ENCODE results near the gene BEST1. TPM values are rescaled to one million over a fixed set of nuclear protein-coding genes. Genes with fewer than 3 reads are reported as not detected.
"Not testable (repeated sequence)": the region's sequence is repeated elsewhere in the genome, so short reads cannot be mapped to it uniquely, and the experiment has no call there.

The BEST1 gene
- total RNA-seq, 1 donor = 2.3 TPM

DNA sequence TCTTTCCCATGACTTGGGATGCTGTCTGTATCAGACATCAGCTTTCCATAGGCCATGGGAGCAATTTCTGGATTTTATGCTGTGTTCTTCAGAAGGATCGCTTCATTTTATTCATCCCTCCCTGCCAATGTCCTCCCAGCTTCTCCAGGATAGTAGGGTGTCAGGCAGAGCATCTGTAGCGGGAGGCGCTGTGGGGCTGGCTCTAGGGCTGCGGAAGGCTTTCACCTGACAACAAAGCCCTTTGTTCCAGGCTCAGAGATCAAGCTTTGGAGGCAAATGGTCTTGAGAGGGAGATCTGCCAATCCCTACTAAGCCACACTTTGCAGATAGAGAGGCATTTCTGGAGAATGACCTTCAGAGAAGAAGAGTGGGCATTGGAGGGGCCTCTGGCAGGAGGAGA is 46.8 kb downstream of the BEST1 start:
- Histone ChIP-seq H3K9me3 (ENCODE audit: low read depth, low read length) (peaks cover 6% of the 10 kb centered on the region), H3K4me3 (ENCODE audit: low read length) (no peak overlapping the region), H3K4me1 (ENCODE audit: insufficient read depth, low read length) (no peaks in the 10 kb centered on the region), H3K27me3 (ENCODE audit: insufficient read depth, low read length) (no peaks in the 10 kb centered on the region)

DNA sequence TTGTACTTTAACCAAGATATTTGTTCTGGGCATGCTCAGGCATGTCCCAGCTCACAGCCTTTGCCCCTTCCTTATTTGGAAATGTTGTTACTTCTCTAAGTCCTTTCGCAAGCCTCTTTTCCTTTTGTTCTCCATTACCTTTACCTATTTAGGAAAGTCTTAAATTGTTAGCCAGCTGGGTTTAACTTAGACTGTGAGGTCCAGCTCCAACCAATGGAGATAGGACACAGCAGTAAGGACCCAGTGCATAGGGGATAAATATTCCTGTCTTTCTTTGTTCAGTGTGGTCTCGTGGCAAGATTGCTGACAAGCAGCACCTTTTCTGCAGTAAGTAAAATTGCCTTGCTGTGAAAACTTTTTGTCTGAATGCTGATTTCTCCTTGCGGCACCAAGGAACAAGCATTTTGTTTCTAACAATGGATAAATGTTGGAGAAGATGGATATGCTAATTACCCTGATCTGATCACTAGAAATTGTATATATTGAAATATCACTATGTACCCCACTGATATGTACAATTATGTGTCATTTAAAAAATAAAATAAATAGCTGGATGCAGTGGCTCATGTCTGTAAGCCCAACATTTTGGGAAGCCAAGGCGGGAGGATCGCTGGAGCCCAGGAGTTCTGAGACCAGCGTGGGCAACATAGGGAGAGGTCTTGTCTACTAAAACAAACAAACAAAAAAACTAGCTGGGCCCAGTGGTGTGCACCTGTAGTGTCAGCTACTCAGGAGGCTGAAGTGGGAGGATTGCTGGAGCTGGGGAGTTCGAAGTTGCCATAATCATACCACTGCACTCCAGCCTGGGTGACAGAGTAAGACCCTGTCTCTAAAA is 49.2 kb downstream of the BEST1 start:
- H3K9me3 ChIP-seq (ENCODE audit: low read depth, low read length) = peaks cover 6% of the 10 kb centered on the region
- H3K27me3 ChIP-seq (ENCODE audit: insufficient read depth, low read length) = no peaks in the 10 kb centered on the region
- H3K4me1 ChIP-seq (ENCODE audit: insufficient read depth, low read length) = peaks cover 2% of the 10 kb centered on the region
- no peak overlapping the region for H3K4me3 ChIP-seq (ENCODE audit: low read length)

DNA sequence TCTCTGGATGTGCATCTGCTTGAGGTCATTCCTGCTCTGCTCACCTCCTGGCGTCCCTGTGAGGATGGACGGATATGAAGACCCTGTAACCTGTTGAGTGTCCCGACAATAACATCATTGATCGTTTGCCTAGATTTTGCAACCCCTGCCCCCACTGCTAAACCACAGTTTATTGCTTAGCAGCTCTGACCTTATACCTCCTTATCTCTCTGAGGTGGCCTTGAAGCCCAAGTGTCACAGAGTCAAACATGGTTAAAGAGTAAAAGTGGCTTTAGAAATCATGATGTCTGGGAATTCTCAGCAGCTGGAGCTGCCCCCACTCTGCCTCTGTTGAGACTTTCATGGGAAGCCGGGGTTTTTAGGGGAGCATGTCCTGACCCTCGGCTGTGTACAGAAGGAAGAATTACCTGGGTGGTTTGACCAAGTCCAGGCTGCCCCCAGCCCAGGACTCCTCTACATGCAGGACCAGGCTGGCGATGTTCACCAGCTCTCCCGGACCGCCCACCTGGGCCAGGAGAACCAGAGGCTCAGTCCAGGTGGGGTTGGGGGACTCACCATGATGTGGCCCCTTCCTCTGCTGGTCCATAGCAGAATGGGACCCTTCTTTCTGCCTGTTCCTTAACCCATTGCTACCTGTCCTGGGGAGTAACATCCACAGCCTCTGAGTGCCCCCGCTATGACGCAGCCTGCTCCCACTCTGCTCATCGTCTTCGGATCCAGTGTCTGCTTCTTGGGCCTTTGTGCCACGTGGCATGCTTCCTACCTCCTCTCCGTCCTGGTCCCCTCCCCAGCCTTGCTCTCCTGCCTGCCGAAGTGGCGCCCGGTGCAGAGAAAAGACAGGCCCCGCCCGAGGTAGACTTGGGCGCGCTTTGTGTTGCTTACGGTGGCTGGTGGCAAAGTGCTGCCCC is 50.6 kb downstream of the BEST1 start:
- Histone ChIP-seq H3K4me1 (ENCODE audit: insufficient read depth, low read length) (peaks cover 16% of the 10 kb centered on the region), H3K27me3 (ENCODE audit: insufficient read depth, low read length) (no peaks in the 10 kb centered on the region), H3K4me3 (ENCODE audit: low read length) (no peak overlapping the region), H3K9me3 (ENCODE audit: low read depth, low read length) (peaks cover 6% of the 10 kb centered on the region)

DNA sequence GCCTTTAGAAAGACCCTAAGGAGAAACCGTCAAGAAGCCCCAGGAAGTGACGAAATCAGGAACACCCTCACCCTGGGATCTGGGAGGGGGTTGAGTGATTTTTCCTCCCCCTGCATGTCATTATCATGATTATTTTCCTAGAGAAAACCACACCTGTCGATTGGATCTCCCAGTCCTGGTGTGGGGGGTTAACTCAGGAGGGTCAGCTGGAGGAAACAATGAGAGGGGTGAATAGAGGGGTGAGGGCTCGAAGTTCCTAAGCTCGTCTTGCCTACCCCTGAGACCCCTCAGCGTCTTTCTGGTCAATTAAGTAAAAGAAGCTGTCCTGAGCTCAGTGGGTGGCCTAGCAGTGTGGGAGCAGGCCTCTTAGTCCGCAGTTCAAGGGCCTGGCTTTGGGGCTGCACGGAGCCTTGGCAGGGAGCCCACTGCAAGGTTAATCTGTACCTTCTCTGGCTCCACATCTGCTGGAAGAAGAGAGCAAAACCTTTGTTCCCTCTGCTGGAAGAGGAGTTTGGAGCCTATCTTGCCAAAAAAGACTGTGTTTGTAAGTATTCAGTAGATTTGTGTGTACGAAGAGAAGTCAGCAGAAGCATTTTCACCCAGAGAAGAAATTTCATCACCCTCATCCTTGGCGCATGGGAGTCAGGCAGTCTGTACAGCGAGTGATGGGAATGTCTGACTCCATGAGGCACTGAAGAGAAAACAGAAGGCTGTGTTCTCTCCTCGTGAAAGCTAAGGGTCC is 51.5 kb downstream of the BEST1 start:
- peaks cover 16% of the 10 kb centered on the region for H3K4me1 ChIP-seq (ENCODE audit: insufficient read depth, low read length)

DNA sequence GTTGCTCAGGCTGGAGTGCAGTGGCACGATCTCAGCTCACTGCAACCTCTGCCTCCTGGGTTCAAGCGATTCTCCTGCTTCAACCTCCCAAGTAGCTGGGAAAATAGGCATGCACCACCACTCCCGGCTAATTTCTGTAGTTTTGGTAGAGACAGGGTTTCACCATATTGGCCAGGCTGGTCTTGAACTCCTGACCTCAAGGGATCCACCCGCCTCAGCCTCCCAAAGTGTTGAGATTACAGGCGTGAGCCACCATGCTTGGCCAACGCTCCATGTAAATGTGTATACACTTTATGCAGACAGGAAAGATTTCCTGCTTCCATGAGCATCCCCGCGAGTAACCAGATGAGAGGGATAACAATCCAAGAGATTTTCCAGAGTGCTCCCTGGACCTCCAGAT is 52.1 kb downstream of the BEST1 start:
- peaks cover 16% of the 10 kb centered on the region for H3K4me1 ChIP-seq (ENCODE audit: insufficient read depth, low read length)
- H3K4me3 ChIP-seq (ENCODE audit: low read length); H3K9me3 ChIP-seq (ENCODE audit: low read depth, low read length); H3K27me3 ChIP-seq (ENCODE audit: insufficient read depth, low read length): not testable (repeated sequence)

More for the DNA sequence above, 51.5 kb downstream of the BEST1 start:
- no peaks in the 10 kb centered on the region for H3K27me3 ChIP-seq (ENCODE audit: insufficient read depth, low read length)
- H3K4me3 ChIP-seq (ENCODE audit: low read length) = no peak overlapping the region
- peaks cover 6% of the 10 kb centered on the region for H3K9me3 ChIP-seq (ENCODE audit: low read depth, low read length)

DNA sequence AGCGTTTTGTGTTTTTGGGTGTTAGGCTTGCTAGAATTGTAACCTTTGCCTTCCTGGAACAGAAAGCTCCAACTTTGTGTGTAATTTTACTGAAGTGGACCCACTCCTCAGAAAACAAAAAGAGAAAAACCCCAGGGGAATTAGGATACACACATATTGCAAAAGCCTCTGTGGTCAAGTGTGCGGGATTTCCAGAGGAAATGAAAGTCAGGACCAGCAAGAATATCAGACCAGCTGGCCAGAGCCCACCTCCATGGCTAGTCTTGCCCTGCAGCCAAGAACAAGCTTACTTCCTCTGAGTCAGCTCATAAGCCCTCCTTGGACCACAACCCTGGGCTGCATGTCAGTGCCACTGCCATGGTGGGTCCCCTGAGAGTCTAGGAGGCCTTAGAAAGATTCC is 54.3 kb downstream of the BEST1 start:
- H3K4me3 ChIP-seq (ENCODE audit: low read length) = no peak overlapping the region
- H3K27me3 ChIP-seq (ENCODE audit: insufficient read depth, low read length) = no peaks in the 10 kb centered on the region

DNA sequence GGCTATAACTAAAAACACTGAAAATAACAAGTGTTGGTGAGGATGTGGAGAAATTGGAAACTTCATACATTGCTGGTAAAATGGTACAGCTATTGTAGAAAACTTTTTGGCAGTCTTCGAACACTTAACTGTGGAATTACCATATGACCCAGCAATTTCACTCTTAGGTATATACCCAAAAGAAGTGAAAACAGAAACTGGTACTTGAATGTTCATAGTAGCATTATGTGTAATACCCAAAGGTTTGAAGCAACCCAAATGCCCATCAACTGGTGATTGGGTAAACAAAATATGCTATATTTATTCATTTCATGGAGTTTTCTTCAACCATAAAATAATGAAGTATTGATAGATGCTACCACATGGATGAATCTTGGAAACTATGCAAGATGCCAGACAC is 58.0 kb downstream of the BEST1 start:
- H3K4me3 ChIP-seq (ENCODE audit: low read length) = no peak overlapping the region
- H3K9me3 ChIP-seq (ENCODE audit: low read depth, low read length) = no peaks in the 10 kb centered on the region
- peaks cover 16% of the 10 kb centered on the region for H3K4me1 ChIP-seq (ENCODE audit: insufficient read depth, low read length)
- H3K27me3 ChIP-seq (ENCODE audit: insufficient read depth, low read length) = no peaks in the 10 kb centered on the region

More for the DNA sequence above, 54.3 kb downstream of the BEST1 start:
- Histone ChIP-seq H3K9me3 (ENCODE audit: low read depth, low read length) (peaks cover under 1% of the 10 kb centered on the region), H3K4me1 (ENCODE audit: insufficient read depth, low read length) (peaks cover 16% of the 10 kb centered on the region)

DNA sequence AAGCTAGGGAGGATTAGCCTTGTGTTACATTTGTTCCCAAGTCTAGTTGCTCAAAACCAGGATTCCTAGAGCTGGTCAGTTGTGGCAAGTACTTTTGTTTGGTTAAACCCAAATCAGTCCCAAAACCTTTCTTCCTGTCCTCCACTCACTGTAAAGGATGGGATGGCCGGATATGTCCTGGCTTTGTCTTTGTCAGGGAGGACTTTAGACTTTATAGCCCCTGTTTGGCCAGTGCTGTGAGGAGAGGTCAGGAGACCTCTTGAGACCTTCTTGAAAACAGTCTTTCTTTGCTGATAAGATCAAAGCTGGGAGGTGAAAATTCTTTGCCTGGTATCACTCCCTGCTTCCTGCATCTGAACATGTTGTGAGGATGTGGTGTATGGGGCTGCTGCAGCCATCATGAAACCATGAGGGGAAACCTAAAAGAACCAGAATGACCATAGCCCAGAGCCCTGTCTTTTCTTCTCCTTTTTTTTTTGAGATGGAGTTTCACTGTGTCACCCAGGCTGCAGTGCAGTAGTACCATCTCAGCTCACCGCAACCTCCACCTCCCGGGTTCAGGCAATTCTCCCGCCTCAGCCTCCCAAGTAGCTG is 60.9 kb downstream of the BEST1 start:
- H3K9me3 ChIP-seq (ENCODE audit: low read depth, low read length) = no peaks in the 10 kb centered on the region
- H3K4me3 ChIP-seq (ENCODE audit: low read length) = no peak overlapping the region
- no peaks in the 10 kb centered on the region for H3K27me3 ChIP-seq (ENCODE audit: insufficient read depth, low read length)
- H3K4me1 ChIP-seq (ENCODE audit: insufficient read depth, low read length) = no peaks in the 10 kb centered on the region

DNA sequence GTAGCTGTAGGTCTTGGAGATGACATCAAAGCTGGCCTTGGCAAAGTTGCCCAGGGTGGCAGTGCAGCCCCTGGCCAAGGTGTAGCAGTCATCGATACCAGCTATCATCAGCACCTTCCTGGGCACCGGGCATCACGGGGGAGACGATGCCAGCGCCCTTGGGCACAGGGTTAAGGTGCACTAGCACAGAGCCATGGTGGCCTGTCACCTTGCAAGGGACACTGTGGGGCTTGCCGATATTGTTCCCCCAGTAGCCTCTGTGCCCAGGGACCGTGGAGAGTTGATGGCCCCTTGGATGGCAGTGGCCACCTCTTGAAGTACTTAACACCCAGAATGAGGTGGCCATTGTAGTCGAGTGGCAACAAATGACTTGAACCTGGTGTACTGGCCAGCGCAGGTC is 61.7 kb downstream of the BEST1 start:
- Histone ChIP-seq H3K4me1 (ENCODE audit: insufficient read depth, low read length) (no peaks in the 10 kb centered on the region), H3K27me3 (ENCODE audit: insufficient read depth, low read length) (no peaks in the 10 kb centered on the region), H3K9me3 (ENCODE audit: low read depth, low read length) (no peaks in the 10 kb centered on the region), H3K4me3 (ENCODE audit: low read length) (no peak overlapping the region)

DNA sequence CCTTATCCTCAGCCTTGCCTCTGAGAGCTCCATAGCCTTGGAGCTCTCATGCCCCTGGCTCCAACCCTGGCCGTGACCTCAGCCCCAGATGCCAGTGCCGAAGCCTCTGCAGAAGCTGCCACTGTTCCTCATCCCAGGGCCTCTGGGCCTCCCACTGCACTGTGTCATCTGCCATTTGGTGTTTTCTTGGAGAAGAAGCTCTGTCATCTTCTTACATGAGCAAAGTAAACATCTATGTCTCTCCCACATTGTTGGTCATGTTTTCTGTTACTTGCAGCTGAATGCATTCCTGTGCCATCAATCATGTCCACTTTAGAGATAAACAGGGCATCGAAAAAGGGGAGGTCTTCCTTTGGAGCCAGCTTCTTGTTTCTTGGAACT is 62.3 kb downstream of the BEST1 start:
- H3K27me3 ChIP-seq (ENCODE audit: insufficient read depth, low read length) = no peaks in the 10 kb centered on the region
- no peak overlapping the region for H3K4me3 ChIP-seq (ENCODE audit: low read length)
- H3K9me3 ChIP-seq (ENCODE audit: low read depth, low read length) = no peaks in the 10 kb centered on the region
- no peaks in the 10 kb centered on the region for H3K4me1 ChIP-seq (ENCODE audit: insufficient read depth, low read length)

DNA sequence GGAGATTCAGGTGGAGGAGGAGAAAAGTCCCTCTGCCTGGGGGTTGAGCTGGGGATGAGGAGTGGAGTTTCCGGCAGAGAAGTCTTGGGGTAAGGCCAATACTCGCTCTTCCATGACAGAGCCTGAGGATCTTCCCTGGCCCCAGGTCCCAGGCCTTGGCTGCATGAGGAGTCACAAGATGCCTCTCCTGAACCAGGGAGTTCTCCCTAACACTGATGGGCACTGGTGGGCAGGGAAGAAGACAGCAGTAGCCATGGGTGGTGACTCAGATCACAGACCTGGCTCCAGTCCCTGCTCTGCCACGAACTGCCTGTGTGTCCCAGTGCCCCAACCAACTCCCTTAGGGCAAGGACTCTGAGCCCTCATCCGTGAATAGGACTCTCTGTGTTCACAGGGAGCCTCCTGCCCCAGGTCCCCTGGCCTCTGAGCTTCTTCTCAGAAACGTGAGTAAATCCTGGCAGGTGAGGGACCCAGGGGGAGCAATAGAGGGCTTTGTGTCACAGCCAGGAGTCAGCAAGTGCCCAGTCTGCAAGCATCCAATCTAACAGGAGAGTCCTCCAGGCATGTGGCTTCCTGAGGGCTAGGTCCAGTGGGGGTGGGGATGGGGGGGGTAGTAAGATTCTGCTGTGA is 62.8 kb downstream of the BEST1 start:
- Histone ChIP-seq H3K27me3 (ENCODE audit: insufficient read depth, low read length) (no peaks in the 10 kb centered on the region), H3K4me3 (ENCODE audit: low read length) (no peak overlapping the region), H3K4me1 (ENCODE audit: insufficient read depth, low read length) (no peaks in the 10 kb centered on the region), H3K9me3 (ENCODE audit: low read depth, low read length) (no peaks in the 10 kb centered on the region)

All from mononuclear cell (primary cell).